Erythroblast (primary cell): ENCODE measurements around the gene NR3C1.

Experiments
- GATA1 ChIP-seq: IDR thresholded peaks from 2 replicates; pipeline ENCODE4 v1.6.1; 2011; ENCODE audit warnings: low read depth, mild to moderate bottlenecking, control low read depth, low read length, moderate library complexity
- POLR2A ChIP-seq: IDR thresholded peaks from 2 replicates; pipeline ENCODE4 v1.6.1; 2011; ENCODE audit warnings: mild to moderate bottlenecking, low read length

DNA sequence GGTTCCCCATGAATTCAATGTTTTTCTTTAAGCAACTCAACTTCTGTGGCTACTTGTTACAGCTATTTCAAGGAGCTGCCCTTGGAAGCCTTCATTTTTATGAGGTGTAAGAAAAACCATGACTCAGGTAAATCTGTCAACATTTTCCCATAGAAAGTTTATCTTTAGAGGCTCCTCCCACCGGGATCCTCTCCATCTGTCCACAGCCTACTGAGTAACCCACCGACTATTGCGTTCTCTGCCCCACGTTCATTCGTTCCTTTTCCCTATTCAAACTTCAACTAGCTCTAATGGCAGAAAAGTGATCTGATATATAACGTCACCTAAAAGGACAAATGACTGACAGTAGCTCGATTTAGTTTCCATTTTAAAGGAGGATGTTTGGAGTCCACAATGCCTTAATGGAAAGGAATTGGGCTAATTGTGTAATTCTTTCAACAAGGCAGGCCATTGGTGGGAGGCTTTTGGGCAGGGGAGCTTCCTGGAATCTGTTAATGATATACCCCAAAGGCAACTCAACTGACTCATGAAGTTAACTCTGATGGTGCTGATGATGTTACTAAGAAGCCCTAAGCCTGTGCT is 29.3 kb upstream of the NR3C1 start:
- no peak for TF ChIP-seq GATA1
- TF ChIP-seq POLR2A, result no peak
